Measurements from ENCODE around the gene DPYSL3. TPM values are rescaled to one million over a fixed set of nuclear protein-coding genes. Genes with fewer than 3 reads are reported as not detected.

DPYSL3 gene
- total and polyA plus RNA-seq, 4 donors: 0.35 to 3.6 (median 1.7) TPM

GRCh38 chr5:147482706-147483180, 27.1 kb downstream of the DPYSL3 start:
- Histone ChIP-seq H3K27ac (ENCODE audit: low read depth in 1 of 2, low read length in 2 of 2) (peak overlapping the region in 1 of 2 donors; percentile 20), H3K4me3 (ENCODE audit: low read depth in 1 of 3, low read length in 3 of 3) (no peak overlapping the region), H3K9ac (ENCODE audit: low read depth in 1 of 2, low read length in 2 of 2) (no peak overlapping the region), H3K36me3 (ENCODE audit: control insufficient read depth in 4 of 4, insufficient read depth in 3 of 4, low read depth in 1 of 4, low read length in 3 of 4) (no peaks in the 10 kb centered on the region), H3K4me1 (ENCODE audit: control insufficient read depth in 4 of 4, insufficient read depth in 4 of 4, low read length in 3 of 4) (no peaks in the 10 kb centered on the region), H3K9me3 (ENCODE audit: control insufficient read depth in 4 of 4, low read length in 3 of 4) (no peaks in the 10 kb centered on the region), H3K27me3 (ENCODE audit: control insufficient read depth in 4 of 4, insufficient read depth in 4 of 4, low read length in 3 of 4) (peaks cover 0 to 2% (median 0%) of the 10 kb centered on the region in 4 donors)
- DNase-seq (ENCODE audit: low spot score): no peak
- no peak for TF ChIP-seq YY1 (IDR thresholded peaks at IDR 0.05)
- no peak for TF ChIP-seq GABPA (IDR thresholded peaks at IDR 0.05 in 1 of 2, conservative IDR thresholded peaks at IDR 0.05 in 1 of 2)
- no peak for TF ChIP-seq HNF4G (IDR thresholded peaks at IDR 0.05)
- TF ChIP-seq, protein P1, sequence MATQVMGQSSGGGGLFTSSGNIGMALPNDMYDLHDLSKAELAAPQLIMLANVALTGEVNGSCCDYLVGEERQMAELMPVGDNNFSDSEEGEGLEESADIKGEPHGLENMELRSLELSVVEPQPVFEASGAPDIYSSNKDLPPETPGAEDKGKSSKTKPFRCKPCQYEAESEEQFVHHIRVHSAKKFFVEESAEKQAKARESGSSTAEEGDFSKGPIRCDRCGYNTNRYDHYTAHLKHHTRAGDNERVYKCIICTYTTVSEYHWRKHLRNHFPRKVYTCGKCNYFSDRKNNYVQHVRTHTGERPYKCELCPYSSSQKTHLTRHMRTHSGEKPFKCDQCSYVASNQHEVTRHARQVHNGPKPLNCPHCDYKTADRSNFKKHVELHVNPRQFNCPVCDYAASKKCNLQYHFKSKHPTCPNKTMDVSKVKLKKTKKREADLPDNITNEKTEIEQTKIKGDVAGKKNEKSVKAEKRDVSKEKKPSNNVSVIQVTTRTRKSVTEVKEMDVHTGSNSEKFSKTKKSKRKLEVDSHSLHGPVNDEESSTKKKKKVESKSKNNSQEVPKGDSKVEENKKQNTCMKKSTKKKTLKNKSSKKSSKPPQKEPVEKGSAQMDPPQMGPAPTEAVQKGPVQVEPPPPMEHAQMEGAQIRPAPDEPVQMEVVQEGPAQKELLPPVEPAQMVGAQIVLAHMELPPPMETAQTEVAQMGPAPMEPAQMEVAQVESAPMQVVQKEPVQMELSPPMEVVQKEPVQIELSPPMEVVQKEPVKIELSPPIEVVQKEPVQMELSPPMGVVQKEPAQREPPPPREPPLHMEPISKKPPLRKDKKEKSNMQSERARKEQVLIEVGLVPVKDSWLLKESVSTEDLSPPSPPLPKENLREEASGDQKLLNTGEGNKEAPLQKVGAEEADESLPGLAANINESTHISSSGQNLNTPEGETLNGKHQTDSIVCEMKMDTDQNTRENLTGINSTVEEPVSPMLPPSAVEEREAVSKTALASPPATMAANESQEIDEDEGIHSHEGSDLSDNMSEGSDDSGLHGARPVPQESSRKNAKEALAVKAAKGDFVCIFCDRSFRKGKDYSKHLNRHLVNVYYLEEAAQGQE (IDR thresholded peaks at IDR 0.05): no peak
- TF ChIP-seq FOXA1 (IDR thresholded peaks at IDR 0.05): no peak
- no peak for TF ChIP-seq TAF1 (conservative IDR thresholded peaks at IDR 0.05)
- TF ChIP-seq, protein P2, sequence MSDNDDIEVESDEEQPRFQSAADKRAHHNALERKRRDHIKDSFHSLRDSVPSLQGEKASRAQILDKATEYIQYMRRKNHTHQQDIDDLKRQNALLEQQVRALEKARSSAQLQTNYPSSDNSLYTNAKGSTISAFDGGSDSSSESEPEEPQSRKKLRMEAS (IDR thresholded peaks at IDR 0.05): no peak
- TF ChIP-seq HNF4A (conservative IDR thresholded peaks at IDR 0.05): no peak
- no peak for TF ChIP-seq JUND (IDR thresholded peaks at IDR 0.05)
- TF ChIP-seq SP1 (IDR thresholded peaks at IDR 0.05): no peak
- no peak for TF ChIP-seq FOXA2 (IDR thresholded peaks at IDR 0.05)
- TF ChIP-seq CTCF (IDR thresholded peaks at IDR 0.05; ENCODE audit: low read depth, low read length, missing input control): no peak
- WGBS: 71% methylated on average over 7 of the region's 7 CpGs

GRCh38 chr5:147481874-147482705, 27.8 kb downstream of the DPYSL3 start:
- Histone ChIP-seq H3K4me3 (ENCODE audit: low read depth in 1 of 3, low read length in 3 of 3) (no peak overlapping the region), H3K36me3 (ENCODE audit: control insufficient read depth in 4 of 4, insufficient read depth in 3 of 4, low read depth in 1 of 4, low read length in 3 of 4) (no peaks in the 10 kb centered on the region), H3K9ac (ENCODE audit: low read depth in 1 of 2, low read length in 2 of 2) (no peak overlapping the region), H3K4me1 (ENCODE audit: control insufficient read depth in 4 of 4, insufficient read depth in 4 of 4, low read length in 3 of 4) (no peaks in the 10 kb centered on the region), H3K27ac (ENCODE audit: low read depth in 1 of 2, low read length in 2 of 2) (peak overlapping the region; percentile 13 to 20), H3K27me3 (ENCODE audit: control insufficient read depth in 4 of 4, insufficient read depth in 4 of 4, low read length in 3 of 4) (peaks cover 0 to 2% (median 0%) of the 10 kb centered on the region in 4 donors), H3K9me3 (ENCODE audit: control insufficient read depth in 4 of 4, low read length in 3 of 4) (no peaks in the 10 kb centered on the region)
- WGBS: 70% methylated on average over 3 of the region's 3 CpGs
- DNase-seq (ENCODE audit: low spot score): no peak
- TF ChIP-seq SP1 (IDR thresholded peaks at IDR 0.05): no peak
- TF ChIP-seq HNF4G (IDR thresholded peaks at IDR 0.05): no peak
- TF ChIP-seq YY1 (IDR thresholded peaks at IDR 0.05): no peak
- no peak for TF ChIP-seq CTCF (IDR thresholded peaks at IDR 0.05; ENCODE audit: low read depth, low read length, missing input control)
- no peak for TF ChIP-seq NR2F2 (IDR thresholded peaks at IDR 0.05)
- no peak for TF ChIP-seq HNF4A (conservative IDR thresholded peaks at IDR 0.05)
- TF ChIP-seq ATF3 (IDR thresholded peaks at IDR 0.05): no peak
- no peak for TF ChIP-seq JUND (IDR thresholded peaks at IDR 0.05)
- TF ChIP-seq, protein P2 (IDR thresholded peaks at IDR 0.05): no peak
- TF ChIP-seq TAF1 (conservative IDR thresholded peaks at IDR 0.05): no peak

All from liver (tissue), 9 donors.